Stimulated activated CD8-positive, alpha-beta memory T cell treated with anti-CD3 and anti-CD28 coated beads, Interleukin-12 subunit alpha, Interleukin-12 subunit beta, amount 100 ng/mL, for 24 hours (primary cell): ENCODE data around the gene SH2B2.

Source experiments
- DNase-seq: peaks from one replicate; pipeline ENCODE4 v3.0.0-alpha.2; 2020; ENCODE audit errors: extremely low read depth

The SH2B2 gene

GRCh38 chr7:102286237-102287110 lies at the start of gene SH2B2:
Gene SH2B2, plus strand, starts transcription at chr7:102286868. Its CDS starts 13,683 bp downstream, at chr7:102300551.
- DNase-seq: no peak

DNA sequence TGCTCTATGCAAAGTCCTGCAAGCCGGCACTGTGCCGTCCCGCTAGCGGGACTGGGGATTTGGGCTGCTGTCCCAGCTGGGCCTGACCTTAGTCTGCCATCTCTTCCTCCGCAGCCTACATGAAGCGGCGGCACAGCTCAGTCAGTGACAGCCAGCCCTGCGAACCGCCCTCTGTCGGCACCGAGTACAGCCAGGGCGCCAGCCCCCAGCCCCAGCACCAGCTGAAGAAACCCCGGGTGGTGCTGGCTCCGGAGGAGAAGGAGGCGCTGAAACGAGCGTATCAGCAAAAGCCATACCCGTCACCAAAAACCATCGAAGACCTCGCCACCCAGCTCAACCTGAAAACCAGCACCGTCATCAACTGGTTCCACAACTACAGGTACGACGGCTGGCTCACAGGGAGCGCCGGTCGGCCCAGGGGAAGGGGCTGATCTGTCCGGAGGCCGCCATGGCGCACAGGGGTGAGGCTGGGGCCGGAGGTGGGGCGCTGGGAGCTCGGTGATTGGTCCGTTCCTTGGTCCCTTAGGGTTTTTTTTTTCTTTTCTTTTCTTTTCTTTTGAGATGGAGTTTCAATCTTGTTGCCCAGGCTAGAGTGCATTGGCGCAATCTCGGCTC lies 47.4 kb upstream of the SH2B2 start:
- no peak for DNase-seq

DNA sequence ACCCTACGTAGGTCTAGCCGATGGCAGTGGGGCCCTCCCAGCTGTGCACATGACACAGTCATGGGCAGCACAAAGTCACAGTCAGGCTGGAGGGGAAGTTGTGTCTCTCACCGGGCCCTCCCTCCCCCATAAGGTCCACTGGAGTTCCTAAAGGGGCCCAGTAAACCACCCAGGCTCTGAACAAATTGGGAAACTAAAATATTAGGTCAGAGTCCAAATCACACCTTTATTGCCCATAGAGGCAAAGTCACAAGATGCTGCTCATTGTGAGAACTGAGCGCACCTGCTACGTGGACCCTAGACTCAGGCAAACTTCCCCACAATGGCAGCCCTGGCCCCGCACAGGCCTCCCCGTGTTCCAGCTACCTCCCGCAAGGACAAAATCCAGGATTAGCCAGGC lies 45.2 kb upstream of the SH2B2 start:
- no peak for DNase-seq

GRCh38 chr7:102244601-102245000 lies 42.1 kb upstream of the SH2B2 start:
- no peak for DNase-seq

DNA sequence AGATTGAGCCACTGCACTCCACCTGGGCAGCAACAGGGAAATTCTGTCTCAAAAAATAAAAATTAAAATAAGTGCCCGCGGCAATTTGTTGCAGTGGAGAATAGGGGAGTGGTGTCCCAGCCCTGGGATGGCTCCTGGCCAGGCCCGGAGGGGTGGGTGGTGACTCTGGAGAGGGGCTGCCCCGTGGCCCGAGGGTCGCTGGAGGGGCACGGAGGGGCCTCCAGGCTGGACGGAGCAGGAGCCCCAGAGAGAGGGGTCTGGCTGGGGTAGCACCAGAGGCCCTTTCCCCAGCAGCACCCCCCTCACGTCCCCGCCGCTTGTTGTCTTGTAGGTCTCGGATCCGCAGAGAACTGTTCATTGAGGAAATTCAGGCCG lies 38.6 kb upstream of the SH2B2 start:
- no peak for DNase-seq

- no peak for DNase-seq
These were observed 37.9 kb upstream of the SH2B2 start for GRCh38 chr7:102248456-102249395.

- no peak for DNase-seq
These were observed 34.9 kb upstream of the SH2B2 start for GRCh38 chr7:102251531-102252365.

DNA sequence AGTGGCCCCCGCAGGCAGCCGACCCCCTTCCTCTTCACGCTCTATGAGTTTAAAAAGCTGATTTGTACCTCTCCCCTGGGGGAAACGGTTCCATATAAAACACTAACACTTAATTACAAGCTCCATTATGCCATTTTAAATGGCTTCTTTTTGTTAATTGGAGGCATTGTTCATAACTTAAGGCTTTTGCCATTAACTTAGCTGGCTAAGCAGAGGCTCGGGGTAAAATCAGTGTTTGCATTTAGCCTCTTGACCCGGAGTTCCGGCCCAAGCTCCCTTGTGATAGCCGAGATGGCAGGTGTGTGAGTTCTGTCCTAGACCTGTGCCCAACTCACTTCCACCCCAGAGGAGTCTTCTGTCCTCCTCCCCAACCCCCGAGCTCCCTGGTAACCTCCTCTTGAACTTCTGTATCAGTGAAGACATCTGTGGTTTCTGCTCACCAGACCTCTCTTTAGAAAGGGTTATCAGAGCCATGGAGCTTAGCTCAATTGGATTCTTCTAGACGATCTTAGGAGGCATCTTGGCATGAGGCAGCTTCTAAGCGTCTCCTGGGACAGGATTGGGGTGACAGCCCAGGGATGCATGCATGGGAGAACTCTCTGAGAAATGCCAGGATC lies 34.2 kb upstream of the SH2B2 start:
- DNase-seq: no peak

- no peak for DNase-seq
These were observed 33.3 kb upstream of the SH2B2 start for GRCh38 chr7:102253066-102253972.

GRCh38 chr7:102253973-102254370 lies 32.7 kb upstream of the SH2B2 start:
- DNase-seq: no peak

GRCh38 chr7:102254521-102254920 lies 32.1 kb upstream of the SH2B2 start:
- no peak for DNase-seq

DNA sequence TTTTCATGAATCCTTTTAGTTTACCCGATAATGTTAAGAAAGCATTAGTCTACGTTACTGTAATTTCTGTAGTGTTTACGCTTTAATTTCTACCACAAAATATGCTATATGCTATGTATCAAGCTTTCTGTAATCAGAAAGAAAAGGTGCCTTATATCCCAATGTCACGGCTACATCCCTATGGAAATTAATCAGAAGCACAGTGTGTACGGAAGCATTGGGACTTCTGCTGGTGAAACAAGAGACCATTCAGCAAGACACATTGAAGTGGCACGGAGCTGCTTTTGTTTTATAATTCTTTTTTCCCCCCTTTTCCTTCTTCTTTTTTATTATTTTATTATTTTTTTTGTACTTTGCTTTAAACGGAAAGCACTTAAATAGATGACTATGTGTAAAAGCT lies 31.2 kb upstream of the SH2B2 start:
- DNase-seq: no peak

DNA sequence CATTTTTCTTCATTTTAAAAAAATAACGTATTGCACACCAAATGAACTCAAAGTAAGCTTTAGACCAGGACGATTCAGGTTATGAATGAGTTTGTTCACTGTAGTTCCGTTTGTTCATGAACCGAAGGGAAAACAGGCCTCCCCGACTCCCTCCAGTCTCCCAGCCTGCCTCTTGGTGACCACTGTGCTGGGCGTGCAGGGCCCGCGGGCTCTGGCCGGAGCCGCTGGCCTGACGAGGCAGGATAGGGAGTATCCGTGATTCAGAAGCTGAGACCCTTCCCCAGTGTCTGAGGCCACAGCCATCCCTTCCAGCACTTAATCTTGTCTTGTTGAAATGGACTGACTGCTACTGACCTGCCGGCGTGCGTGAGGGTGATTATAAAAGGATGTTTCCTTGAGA lies 30.8 kb upstream of the SH2B2 start:
- no peak for DNase-seq

DNA sequence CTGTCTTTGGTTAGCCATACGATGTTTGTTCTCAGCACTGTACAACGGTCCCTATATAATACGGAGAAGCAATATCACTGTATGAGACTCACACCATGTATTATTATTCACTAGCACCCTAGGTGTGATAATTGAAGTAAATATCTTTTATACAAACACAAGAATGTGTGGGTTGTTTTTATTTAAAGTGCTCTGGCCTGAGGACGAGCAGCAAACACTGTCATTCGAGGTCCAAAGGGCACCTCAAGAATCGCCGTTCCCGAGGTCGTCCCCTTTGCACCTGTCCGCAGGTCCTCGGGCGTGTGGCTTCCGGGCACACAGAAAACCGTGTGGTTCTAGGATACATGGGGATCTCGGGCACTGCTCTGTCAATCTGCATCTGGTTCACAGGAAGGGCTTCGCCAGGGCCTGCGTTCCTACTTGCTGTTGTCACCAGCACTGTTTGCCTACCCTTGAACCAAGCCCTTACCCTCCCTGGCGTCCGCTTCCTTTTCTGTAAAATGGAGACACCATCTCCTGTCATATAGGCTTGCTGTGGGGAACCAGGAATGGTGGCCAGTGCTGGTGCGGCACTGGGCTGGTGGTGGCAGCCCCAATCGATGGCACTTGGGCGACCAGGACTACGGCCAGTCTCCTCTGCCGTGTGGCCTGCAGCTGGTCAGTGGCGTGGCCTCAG lies 28.5 kb upstream of the SH2B2 start:
- no peak for DNase-seq

- no peak for DNase-seq
These were observed 27.9 kb upstream of the SH2B2 start for GRCh38 chr7:102258749-102259107.

DNA sequence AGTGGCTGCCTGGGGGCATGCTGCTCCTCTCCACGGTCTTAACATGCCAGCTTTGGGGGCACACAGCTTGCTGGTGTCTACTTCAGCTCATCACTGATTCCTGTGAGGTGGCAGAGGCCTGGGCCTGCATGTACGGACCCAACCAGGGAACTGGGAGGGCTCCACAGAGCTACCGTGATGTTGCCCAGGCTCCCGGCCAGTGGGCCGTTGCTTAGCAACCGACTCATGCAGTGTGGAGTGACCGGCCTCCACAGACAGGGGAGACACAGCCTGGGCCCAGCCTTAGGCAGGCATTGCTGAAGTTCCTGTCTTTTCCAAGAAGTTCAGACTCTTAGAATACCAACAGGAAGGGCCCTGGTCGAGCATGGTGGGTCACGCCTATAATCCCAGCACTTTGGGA lies 25.8 kb upstream of the SH2B2 start:
- DNase-seq: no peak

- DNase-seq: no peak
These were observed 25.2 kb upstream of the SH2B2 start for GRCh38 chr7:102261451-102261850.

GRCh38 chr7:102262546-102262945 lies 24.1 kb upstream of the SH2B2 start:
- DNase-seq: no peak

DNA sequence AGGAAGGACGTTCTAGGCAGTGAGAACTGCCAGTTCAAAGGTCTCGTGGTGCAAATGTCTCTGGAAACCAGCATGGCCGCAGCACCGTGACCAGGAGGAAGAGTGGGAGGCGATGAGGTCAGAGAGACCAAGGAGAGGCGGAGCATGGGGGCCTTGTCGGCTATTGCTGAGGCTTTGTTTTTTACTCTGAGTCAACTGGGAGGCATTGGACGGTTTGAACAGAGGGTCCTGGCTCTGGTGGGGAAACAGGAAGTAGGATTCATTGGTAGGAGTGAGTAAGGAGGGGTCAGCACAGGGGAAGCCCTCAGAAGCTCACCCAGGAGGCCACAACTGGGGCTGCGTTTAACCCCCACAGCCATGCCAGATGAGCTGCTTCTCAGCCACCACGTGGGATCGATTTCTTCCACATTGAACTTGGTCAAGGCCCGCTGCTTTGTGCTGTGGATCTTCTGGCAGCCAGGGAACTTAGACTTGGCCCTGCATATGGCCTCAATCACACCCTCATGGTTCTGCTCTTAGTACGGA lies 22.2 kb upstream of the SH2B2 start:
- DNase-seq: no peak
